HCT116 (cell line): ENCODE measurements around the gene PCDH18. TPM values are rescaled to one million over a fixed set of nuclear protein-coding genes. Genes with fewer than 3 reads are reported as not detected.

Experiments
- ATAC-seq: fragments of 200-7000 bp; cut with Tn5 transposase; 2 replicates; pipeline ENCODE4 v1.9.1; 2020; ENCODE audit warnings: mild to moderate bottlenecking, moderate library complexity
- BruUV-seq: library from RNA; stranded (reverse); fragments of 400-500 nt; replicated peaks from 2 replicates; lab custom pipeline; 2021; lab: Mats Ljungman, UMichigan
- CTCF ChIA-PET: fragments of 300-600 bp; sonication (Branson Sonifier 250); formaldehyde crosslinking; loops from one replicate; lab custom pipeline; 2021; ENCODE audit warnings: antibody characterized with exemption; lab: Charles Lee
- POLR2A ChIA-PET: fragments of 300-600, 350-600 bp; sonication (Branson Sonifier 250); formaldehyde crosslinking; loops from one replicate; lab custom pipeline; 2021; ENCODE audit warnings: antibody characterized with exemption; lab: Charles Lee
- RAD21 ChIA-PET, 2 experiments: fragments of 300-600 bp; sonication (Branson Sonifier 250); formaldehyde crosslinking; loops; one replicate each; lab custom pipeline; 2023; ENCODE audit warnings: low total read pairs in 2 of 2; ENCODE audit not compliant: uncharacterized antibody in 2 of 2, unreplicated experiment in 2 of 2, low non-redundant PET in 1 of 2; lab: Charles Lee
- DNase-seq: peaks from one replicate; pipeline ENCODE4 v3.0.0-alpha.2; 2010; ENCODE audit warnings: low read depth, low spot score
- H2AFZ ChIP-seq: fragments of 200-600 bp; shearing (Covaris generic), sonication (generic); 2 replicates; pipeline ENCODE4 v1.6.1; 2017; ENCODE audit warnings: low read depth, mixed run types, mixed read lengths, antibody characterized with exemption, low read length; ENCODE audit not compliant: poor library complexity, severe bottlenecking
- H3K27ac ChIP-seq: 2 replicates; pipeline ENCODE4 v1.5.1; 2012; ENCODE audit warnings: low read depth, low read length
- H3K27me3 ChIP-seq: fragments of 200-600 bp; sonication (generic); 2 replicates; pipeline ENCODE4 v1.6.1; 2016; ENCODE audit warnings: mixed run types, low read length, mixed read lengths; ENCODE audit not compliant: insufficient read depth
- H3K36me3 ChIP-seq, 2 experiments: fragments of 200-500 bp in 1 of 2; fragments of 200-600 bp in 1 of 2; sonication (Bioruptor generic) in 1 of 2; sonication (generic) in 1 of 2; 2 replicates each; pipeline versions ENCODE4 v1.5.1 to v1.6.1; 2014 to 2016; ENCODE audit warnings: low read length in 2 of 2, inconsistent platforms in 1 of 2, mixed read lengths in 1 of 2, mixed run types in 1 of 2; ENCODE audit not compliant: insufficient read depth in 2 of 2, control insufficient read depth in 1 of 2
- H3K4me1 ChIP-seq, 2 experiments: fragments of 200-600 bp in 1 of 2; sonication (generic) in 1 of 2; 2 replicates each; pipeline versions ENCODE4 v1.5.1 to v1.6.1; 2012 to 2017; ENCODE audit warnings: low read length in 2 of 2, inconsistent platforms in 1 of 2, mild to moderate bottlenecking in 1 of 2, mixed read lengths in 1 of 2, mixed run types in 1 of 2, moderate library complexity in 1 of 2; ENCODE audit not compliant: insufficient read depth in 2 of 2, control insufficient read depth in 1 of 2
- H3K4me2 ChIP-seq: fragments of 200-600 bp; sonication (generic); 2 replicates; pipeline ENCODE4 v1.6.1; 2017; ENCODE audit warnings: mixed run types, low read length, mixed read lengths
- H3K4me3 ChIP-seq, 2 experiments: fragments of 200-600 bp in 1 of 2; sonication (generic) in 1 of 2; replicated peaks in 1 of 2; 2 replicates each; pipeline ENCODE4 v1.5.1; 2011 to 2016; ENCODE audit warnings: low read length in 2 of 2, control low read depth in 1 of 2, low read depth in 1 of 2, mild to moderate bottlenecking in 1 of 2, mixed read lengths in 1 of 2, mixed run types in 1 of 2
- H3K79me2 ChIP-seq: fragments of 200-600 bp; sonication (generic); 2 replicates; pipeline ENCODE4 v1.6.1; 2017; ENCODE audit warnings: mild to moderate bottlenecking, mixed run types, low read length, moderate library complexity, mixed read lengths; ENCODE audit not compliant: insufficient read depth
- H3K9ac ChIP-seq: fragments of 200-600 bp; sonication (generic); 2 replicates; pipeline ENCODE4 v1.6.1; 2016; ENCODE audit warnings: low read length, mixed read lengths
- H3K9me2 ChIP-seq: fragments of 200-600 bp; sonication (generic), shearing (Covaris generic); 2 replicates; pipeline ENCODE4 v1.6.1; 2017; ENCODE audit warnings: mixed run types, mild to moderate bottlenecking, moderate library complexity; ENCODE audit not compliant: insufficient read depth
- H3K9me3 ChIP-seq, 2 experiments: fragments of 200-500 bp in 1 of 2; fragments of 200-600 bp in 1 of 2; sonication (Bioruptor generic) in 1 of 2; sonication (generic) in 1 of 2; 2 replicates each; pipeline ENCODE4 v1.6.1; 2014 to 2017; ENCODE audit warnings: low read length in 2 of 2, mixed read lengths in 2 of 2, inconsistent platforms in 1 of 2, low read depth in 1 of 2, mild to moderate bottlenecking in 1 of 2, mixed run types in 1 of 2, moderate library complexity in 1 of 2; ENCODE audit not compliant: control insufficient read depth in 1 of 2, insufficient read depth in 1 of 2
- H4K20me1 ChIP-seq: fragments of 200-600 bp; sonication (generic), shearing (Covaris generic); 2 replicates; pipeline ENCODE4 v1.6.1; 2017; ENCODE audit warnings: mixed run types, mild to moderate bottlenecking, moderate library complexity; ENCODE audit not compliant: insufficient read depth
- ATF3 ChIP-seq: IDR thresholded peaks from 2 replicates; pipeline ENCODE4 v1.6.1; 2012
- CTCF ChIP-seq, 3 experiments: fragments of 200-600 bp in 1 of 3; sonication (generic) in 1 of 3; IDR thresholded peaks in 2 of 3; conservative IDR thresholded peaks in 1 of 3; 2 replicates each; pipeline ENCODE4 v1.5.1; 2012 to 2017; ENCODE audit warnings: low read depth in 2 of 3, low read length in 2 of 3, antibody characterized with exemption in 1 of 3, borderline replicate concordance in 1 of 3, control low read depth in 1 of 3, mild to moderate bottlenecking in 1 of 3, mixed read lengths in 1 of 3, mixed run types in 1 of 3, moderate library complexity in 1 of 3; ENCODE audit not compliant: insufficient read depth in 1 of 3
- ELF1 ChIP-seq: IDR thresholded peaks from 2 replicates; pipeline ENCODE4 v1.6.1; 2012; ENCODE audit warnings: low read depth, borderline replicate concordance
- EZH2 ChIP-seq: fragments of 200-600 bp; sonication (generic); IDR thresholded peaks from 2 replicates; pipeline ENCODE4 v1.6.1; 2017; ENCODE audit warnings: antibody characterized with exemption, mixed run types
- FOSL1 ChIP-seq: IDR thresholded peaks from 2 replicates; pipeline ENCODE4 v1.6.1; 2012; ENCODE audit warnings: low read depth
- MAX ChIP-seq: IDR thresholded peaks from 2 replicates; pipeline ENCODE4 v1.6.1; 2012
- POLR2AphosphoS5 ChIP-seq: IDR thresholded peaks from 2 replicates; pipeline ENCODE4 v1.6.1; 2011; ENCODE audit warnings: mild to moderate bottlenecking, low read depth, low read length, moderate library complexity
- RAD21 ChIP-seq: IDR thresholded peaks from 2 replicates; pipeline ENCODE4 v1.6.1; 2012; ENCODE audit warnings: low read depth, mild to moderate bottlenecking
- SP1 ChIP-seq: IDR thresholded peaks from 2 replicates; pipeline ENCODE4 v1.6.1; 2012; ENCODE audit warnings: low read depth
- SRF ChIP-seq: IDR thresholded peaks from 2 replicates; pipeline ENCODE4 v1.6.1; 2012; ENCODE audit warnings: low read depth
- TCF7L2 ChIP-seq: IDR thresholded peaks from 2 replicates; pipeline ENCODE4 v1.7.0; 2011; ENCODE audit warnings: borderline replicate concordance, inconsistent platforms; ENCODE audit not compliant: insufficient read depth, insufficient read length; ENCODE audit errors: extremely low read depth
- YY1 ChIP-seq: IDR thresholded peaks from 2 replicates; pipeline ENCODE4 v1.6.1; 2011; ENCODE audit warnings: low read length, low read depth, moderate library complexity, mild to moderate bottlenecking; ENCODE audit not compliant: insufficient replicate concordance; ENCODE audit errors: extremely low read depth
- ZBTB33 ChIP-seq: IDR thresholded peaks from 2 replicates; pipeline ENCODE4 v1.6.1; 2011; ENCODE audit warnings: mild to moderate bottlenecking, low read length, moderate library complexity; ENCODE audit not compliant: insufficient replicate concordance; ENCODE audit errors: extremely low read depth
- ZFX ChIP-seq: fragments of 450-650 bp; IDR thresholded peaks from 2 replicates; pipeline ENCODE4 v1.6.1; 2017
- ZNF274 ChIP-seq: fragments of 200-500 bp; sonication (Bioruptor generic); IDR thresholded peaks from 2 replicates; pipeline ENCODE4 v1.6.1; 2014; ENCODE audit warnings: mild to moderate bottlenecking, low read depth, low read length, inconsistent platforms
- intact Hi-C: fragments of 100-400 bp; cut with micrococcal nuclease; formaldehyde crosslinking; loops from 2 replicates; pipeline ENCODE4 v1.10.0; 2022
- total RNA-seq: library from RNA; stranded (reverse); gene quantifications from one replicate; pipeline ENCODE4 v1.2.1, GENCODE V29; 2021; ENCODE audit not compliant: unreplicated experiment

Gene PCDH18
- total RNA-seq, 1 experiment from 2014 or later, result 0.17 TPM

DNA sequence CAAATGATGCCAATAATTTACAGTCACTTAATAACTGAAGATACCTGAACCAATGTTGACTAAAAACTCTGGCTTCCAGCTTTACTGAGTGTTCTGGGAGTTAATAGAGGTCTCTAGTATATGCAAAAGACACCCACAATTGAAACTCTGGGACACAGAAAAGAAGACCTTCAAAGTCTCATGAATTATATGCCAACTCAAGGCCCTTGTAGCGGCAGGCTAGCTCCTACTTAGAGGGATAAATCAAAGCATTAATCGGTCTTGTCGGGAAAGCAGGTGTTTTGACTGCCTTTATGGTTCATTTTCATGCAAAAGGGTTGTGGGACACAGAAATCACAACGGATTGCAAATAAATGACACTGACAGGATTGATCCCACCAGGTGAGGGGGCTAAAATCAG, 55.9 kb downstream of the PCDH18 start:
- no peak overlapping the region for H3K27ac ChIP-seq
- POLR2A ChIA-PET, result no interaction called here
- no peaks in the 10 kb centered on the region for H3K79me2 ChIP-seq
- no peak overlapping the region for H3K4me2 ChIP-seq
- no peaks in the 10 kb centered on the region for H4K20me1 ChIP-seq
- peaks cover 0 to 4% of the 10 kb centered on the region in 2 experiments; a peak in 1 of 4 replicates for H3K4me1 ChIP-seq
- no peaks in the 10 kb centered on the region for H3K9me2 ChIP-seq
- H3K27me3 ChIP-seq, result no peaks in the 10 kb centered on the region
- H3K9me3 ChIP-seq, result no peaks in the 10 kb centered on the region
- DNase-seq, result no peak
- TF ChIP-seq SP1 (no peak), ZBTB33 (no peak), TCF7L2 (no peak), CTCF (IDR thresholded peaks at IDR 0.05 in 2 of 3, conservative IDR thresholded peaks at IDR 0.05 in 1 of 3; ENCODE audit: borderline replicate concordance in 1 of 3, insufficient read depth in 1 of 3, low read depth in 2 of 3, low read length in 2 of 3) (no peak), ZNF274 (no peak), YY1 (no peak), POLR2AphosphoS5 (no peak), ELF1 (no peak), MAX (no peak), RAD21 (no peak), SRF (no peak), FOSL1 (no peak), ATF3 (no peak), EZH2 (no peak), ZFX (no peak)
- no peak overlapping the region for H3K9ac ChIP-seq
- RAD21 ChIA-PET, result no interaction called here
- CTCF ChIA-PET, result no interaction called here
- intact Hi-C loops, result no loop called here
- H3K4me3 ChIP-seq, result no peak overlapping the region
- ATAC-seq, result no peak
- no peaks in the 10 kb centered on the region for H3K36me3 ChIP-seq
- no TSS peak for BruUV-seq
- no peak overlapping the region for H2AFZ ChIP-seq
